RWPE2 (cell line): ENCODE data around the gene FARSB.
A peak's percentile ranks its signal among the peaks of the same experiment; 100 is the strongest.

Source experiments
- ATAC-seq: fragments of 200-7000 bp; cut with Tn5 transposase; 3 replicates; pipeline ENCODE4 v1.9.1; 2021; ENCODE audit warnings: low read depth
- DNase-seq: peaks from one replicate; pipeline ENCODE4 v3.0.0-alpha.2; 2020; ENCODE audit warnings: low spot score
- H3K27ac ChIP-seq: fragments of 450-650 bp; 2 replicates; pipeline ENCODE4 v1.5.1; 2017; ENCODE audit warnings: mild to moderate bottlenecking; ENCODE audit not compliant: poor library complexity, severe bottlenecking
- H3K27me3 ChIP-seq: fragments of 250-450 bp; sonication (Bioruptor Pico); 2 replicates; pipeline ENCODE4 v1.5.1; 2021; ENCODE audit warnings: mild to moderate bottlenecking, moderate library complexity; ENCODE audit not compliant: insufficient read depth, poor library complexity, severe bottlenecking
- H3K36me3 ChIP-seq: fragments of 250-450 bp; sonication (Bioruptor Pico); 2 replicates; pipeline ENCODE4 v1.5.1; 2020; ENCODE audit warnings: low read depth, mild to moderate bottlenecking, moderate library complexity
- H3K4me1 ChIP-seq: fragments of 250-450 bp; sonication (Bioruptor Pico); 2 replicates; pipeline ENCODE4 v1.5.1; 2021; ENCODE audit warnings: mild to moderate bottlenecking, moderate library complexity; ENCODE audit not compliant: insufficient read depth, poor library complexity, severe bottlenecking
- H3K4me3 ChIP-seq: fragments of 250-450 bp; sonication (Bioruptor Pico); 2 replicates; pipeline ENCODE4 v1.5.1; 2021; ENCODE audit warnings: mild to moderate bottlenecking, moderate library complexity; ENCODE audit not compliant: severe bottlenecking
- H3K9me3 ChIP-seq: fragments of 250-450 bp; sonication (Bioruptor Pico); 2 replicates; pipeline ENCODE4 v1.5.1; 2021; ENCODE audit warnings: mild to moderate bottlenecking, moderate library complexity; ENCODE audit not compliant: severe bottlenecking
- CTCF ChIP-seq: fragments of 450-650 bp; IDR thresholded peaks from one replicate; pipeline ENCODE4 v1.5.1; 2017; ENCODE audit warnings: mild to moderate bottlenecking, moderate library complexity; ENCODE audit not compliant: poor library complexity, severe bottlenecking

Gene FARSB

GRCh38 chr2:222582928-222583327 lies 73.0 kb downstream of the FARSB start:
- no peaks in the 10 kb centered on the region for H3K9me3 ChIP-seq
- H3K27me3 ChIP-seq, result no peaks in the 10 kb centered on the region
- ATAC-seq, result no peak
- peaks cover 40% of the 10 kb centered on the region for H3K36me3 ChIP-seq
- no peak overlapping the region for H3K27ac ChIP-seq
- no peaks in the 10 kb centered on the region for H3K4me1 ChIP-seq
- TF ChIP-seq CTCF, result no peak
- DNase-seq, result no peak
- no peak overlapping the region for H3K4me3 ChIP-seq

- Histone ChIP-seq H3K4me3 (no peak overlapping the region), H3K27ac (no peak overlapping the region), H3K27me3 (no peaks in the 10 kb centered on the region), H3K4me1 (no peaks in the 10 kb centered on the region), H3K9me3 (no peaks in the 10 kb centered on the region), H3K36me3 (peaks cover 57% of the 10 kb centered on the region)
- DNase-seq (no peak), ATAC-seq (no peak)
- no peak for TF ChIP-seq CTCF
Measured at GRCh38 chr2:222577341-222577740, 78.6 kb downstream of the FARSB start.

- no peak for TF ChIP-seq CTCF
- Histone ChIP-seq H3K4me3 (no peak overlapping the region), H3K9me3 (no peaks in the 10 kb centered on the region), H3K4me1 (no peaks in the 10 kb centered on the region), H3K27ac (no peak overlapping the region), H3K36me3 (peaks cover 56% of the 10 kb centered on the region), H3K27me3 (no peaks in the 10 kb centered on the region)
- ATAC-seq (no peak), DNase-seq (no peak)
Measured at GRCh38 chr2:222576171-222577081, 79.5 kb downstream of the FARSB start.

- Histone ChIP-seq H3K27ac (no peak overlapping the region), H3K4me3 (no peak overlapping the region), H3K27me3 (no peaks in the 10 kb centered on the region), H3K9me3 (no peaks in the 10 kb centered on the region), H3K4me1 (no peaks in the 10 kb centered on the region), H3K36me3 (peaks cover 57% of the 10 kb centered on the region)
- DNase-seq, result no peak
- ATAC-seq, result no peak
- no peak for TF ChIP-seq CTCF
Measured at GRCh38 chr2:222575618-222576017, 80.3 kb downstream of the FARSB start.

- no peak overlapping the region for H3K4me3 ChIP-seq
- H3K36me3 ChIP-seq, result peaks cover 45% of the 10 kb centered on the region
- no peak for TF ChIP-seq CTCF
- no peaks in the 10 kb centered on the region for H3K27me3 ChIP-seq
- H3K9me3 ChIP-seq, result no peaks in the 10 kb centered on the region
- H3K4me1 ChIP-seq, result no peaks in the 10 kb centered on the region
- no peak overlapping the region for H3K27ac ChIP-seq
- no peak for DNase-seq
- 0 out of 3 replicates have a peak, but pooled peaks have one; percentile 19 for ATAC-seq
Measured at GRCh38 chr2:222572751-222573174, 83.1 kb downstream of the FARSB start.
